ENCODE data around the gene ADARB2. TPM values are rescaled to one million over a fixed set of nuclear protein-coding genes. Genes with fewer than 3 reads are reported as not detected.

Gene ADARB2
- total RNA-seq, 4 donors from 2014 or later: 0.32 to 1.6 (median 0.80) TPM

DNA sequence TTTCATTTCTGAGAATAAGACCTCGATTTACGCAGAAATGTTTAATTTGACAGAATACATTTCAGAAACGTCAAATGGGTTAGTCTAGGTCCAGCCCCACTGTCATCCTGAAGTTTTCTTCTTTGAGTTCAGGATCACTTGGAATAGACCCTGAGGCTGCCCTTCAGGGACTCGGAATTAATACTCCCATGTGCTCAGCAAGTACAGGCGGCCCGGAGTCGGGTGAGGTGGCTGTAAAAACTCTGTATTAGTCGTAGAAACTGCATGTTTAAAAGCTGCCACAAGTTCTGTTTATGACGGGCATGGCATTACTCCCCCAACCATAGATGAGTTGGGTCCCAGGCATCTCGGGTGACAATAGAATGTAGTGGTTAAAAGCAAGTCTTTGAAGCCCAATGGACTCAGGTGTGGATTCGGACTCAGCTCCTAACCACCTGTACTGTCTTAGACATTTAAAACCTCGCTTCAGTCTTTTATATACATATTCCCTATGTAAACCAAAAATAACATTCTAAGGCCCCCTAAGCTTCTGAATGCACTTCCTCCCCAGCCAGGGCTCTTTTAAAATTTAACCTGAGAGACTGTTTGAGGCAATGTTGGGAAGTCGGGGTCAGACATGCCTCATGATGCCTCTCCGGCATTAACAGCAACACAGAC, 216.3 kb downstream of the ADARB2 start:
- 79% methylated on average over 14 of the region's 14 CpGs for WGBS
- H3K4me3 ChIP-seq: no peak overlapping the region

DNA sequence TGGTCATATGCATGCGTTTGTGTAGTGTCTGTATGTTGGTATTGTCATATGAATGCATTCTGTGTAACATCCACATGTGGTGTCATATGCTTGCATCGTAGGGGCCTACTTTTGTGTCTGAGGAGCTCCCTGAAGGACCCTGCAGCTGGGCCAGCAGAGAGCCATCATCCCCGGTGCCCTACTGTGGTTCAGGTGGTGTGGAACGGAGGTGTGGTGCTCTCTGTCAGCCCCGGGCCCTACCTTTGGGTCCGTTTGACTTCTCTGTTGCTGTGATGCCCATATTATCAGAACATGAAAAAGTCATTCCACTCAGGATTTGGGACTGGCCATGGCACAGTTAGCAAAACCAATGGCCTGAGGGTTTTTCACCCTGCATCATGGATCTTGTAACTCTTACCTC, 217.9 kb downstream of the ADARB2 start:
- DNase-seq (ENCODE audit: low spot score in 2 of 2): no peak
- no peaks in the 10 kb centered on the region for H3K27me3 ChIP-seq
- no peak overlapping the region for H3K4me3 ChIP-seq
- no peaks in the 10 kb centered on the region for H3K9me3 ChIP-seq
- H3K4me1 ChIP-seq: no peaks in the 10 kb centered on the region
- TF ChIP-seq EP300 (IDR thresholded peaks at IDR 0.05) (no peak), POLR2AphosphoS5 (IDR thresholded peaks at IDR 0.05) (no peak), POLR2A (IDR thresholded peaks at IDR 0.05) (no peak)
- TF ChIP-seq, protein P1, sequence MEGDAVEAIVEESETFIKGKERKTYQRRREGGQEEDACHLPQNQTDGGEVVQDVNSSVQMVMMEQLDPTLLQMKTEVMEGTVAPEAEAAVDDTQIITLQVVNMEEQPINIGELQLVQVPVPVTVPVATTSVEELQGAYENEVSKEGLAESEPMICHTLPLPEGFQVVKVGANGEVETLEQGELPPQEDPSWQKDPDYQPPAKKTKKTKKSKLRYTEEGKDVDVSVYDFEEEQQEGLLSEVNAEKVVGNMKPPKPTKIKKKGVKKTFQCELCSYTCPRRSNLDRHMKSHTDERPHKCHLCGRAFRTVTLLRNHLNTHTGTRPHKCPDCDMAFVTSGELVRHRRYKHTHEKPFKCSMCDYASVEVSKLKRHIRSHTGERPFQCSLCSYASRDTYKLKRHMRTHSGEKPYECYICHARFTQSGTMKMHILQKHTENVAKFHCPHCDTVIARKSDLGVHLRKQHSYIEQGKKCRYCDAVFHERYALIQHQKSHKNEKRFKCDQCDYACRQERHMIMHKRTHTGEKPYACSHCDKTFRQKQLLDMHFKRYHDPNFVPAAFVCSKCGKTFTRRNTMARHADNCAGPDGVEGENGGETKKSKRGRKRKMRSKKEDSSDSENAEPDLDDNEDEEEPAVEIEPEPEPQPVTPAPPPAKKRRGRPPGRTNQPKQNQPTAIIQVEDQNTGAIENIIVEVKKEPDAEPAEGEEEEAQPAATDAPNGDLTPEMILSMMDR (IDR thresholded peaks at IDR 0.05): no peak
- H3K27ac ChIP-seq: no peak overlapping the region
- WGBS: 96% methylated on average over 6 of the region's 6 CpGs
- H3K36me3 ChIP-seq: no peaks in the 10 kb centered on the region

More for the DNA sequence above, 216.3 kb downstream of the ADARB2 start:
- Histone ChIP-seq H3K27ac (no peak overlapping the region), H3K9me3 (no peaks in the 10 kb centered on the region), H3K36me3 (no peaks in the 10 kb centered on the region), H3K27me3 (peaks cover 4% of the 10 kb centered on the region), H3K4me1 (no peaks in the 10 kb centered on the region)
- TF ChIP-seq, protein P1 (IDR thresholded peaks at IDR 0.05): no peak
- no peak for TF ChIP-seq POLR2A (IDR thresholded peaks at IDR 0.05)
- TF ChIP-seq POLR2AphosphoS5 (IDR thresholded peaks at IDR 0.05): no peak
- TF ChIP-seq EP300 (IDR thresholded peaks at IDR 0.05): no peak
- no peak for DNase-seq (ENCODE audit: low spot score in 2 of 2)

DNA sequence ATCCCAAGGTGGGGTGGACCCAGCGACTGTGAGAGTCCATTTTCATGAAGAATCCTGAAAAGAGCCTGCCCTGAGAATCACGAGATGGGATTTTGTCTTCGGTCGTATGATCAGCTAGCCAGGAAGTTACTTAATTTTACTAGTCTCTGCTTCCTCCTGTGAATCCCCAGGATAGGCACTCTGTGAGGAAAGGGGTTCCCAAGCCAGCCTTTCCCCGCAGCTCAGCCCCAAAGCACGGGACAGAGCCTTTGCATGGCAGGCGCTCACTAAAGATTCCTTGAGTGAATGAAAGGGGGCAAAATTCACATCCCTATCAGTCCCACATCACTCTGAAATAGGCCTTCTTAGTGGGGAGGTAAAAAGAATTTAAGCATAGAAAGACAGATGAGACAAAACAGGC, 219.6 kb downstream of the ADARB2 start:
- H3K27me3 ChIP-seq: no peaks in the 10 kb centered on the region
- DNase-seq (ENCODE audit: low spot score in 2 of 2): no peak
- TF ChIP-seq POLR2AphosphoS5 (IDR thresholded peaks at IDR 0.05) (no peak), EP300 (IDR thresholded peaks at IDR 0.05) (no peak), POLR2A (IDR thresholded peaks at IDR 0.05) (no peak)
- TF ChIP-seq, protein P1 (IDR thresholded peaks at IDR 0.05): no peak
- no peak overlapping the region for H3K4me3 ChIP-seq
- WGBS: 92% methylated on average over 7 of the region's 7 CpGs
- no peaks in the 10 kb centered on the region for H3K4me1 ChIP-seq
- no peak overlapping the region for H3K27ac ChIP-seq
- no peaks in the 10 kb centered on the region for H3K9me3 ChIP-seq
- no peaks in the 10 kb centered on the region for H3K36me3 ChIP-seq

DNA sequence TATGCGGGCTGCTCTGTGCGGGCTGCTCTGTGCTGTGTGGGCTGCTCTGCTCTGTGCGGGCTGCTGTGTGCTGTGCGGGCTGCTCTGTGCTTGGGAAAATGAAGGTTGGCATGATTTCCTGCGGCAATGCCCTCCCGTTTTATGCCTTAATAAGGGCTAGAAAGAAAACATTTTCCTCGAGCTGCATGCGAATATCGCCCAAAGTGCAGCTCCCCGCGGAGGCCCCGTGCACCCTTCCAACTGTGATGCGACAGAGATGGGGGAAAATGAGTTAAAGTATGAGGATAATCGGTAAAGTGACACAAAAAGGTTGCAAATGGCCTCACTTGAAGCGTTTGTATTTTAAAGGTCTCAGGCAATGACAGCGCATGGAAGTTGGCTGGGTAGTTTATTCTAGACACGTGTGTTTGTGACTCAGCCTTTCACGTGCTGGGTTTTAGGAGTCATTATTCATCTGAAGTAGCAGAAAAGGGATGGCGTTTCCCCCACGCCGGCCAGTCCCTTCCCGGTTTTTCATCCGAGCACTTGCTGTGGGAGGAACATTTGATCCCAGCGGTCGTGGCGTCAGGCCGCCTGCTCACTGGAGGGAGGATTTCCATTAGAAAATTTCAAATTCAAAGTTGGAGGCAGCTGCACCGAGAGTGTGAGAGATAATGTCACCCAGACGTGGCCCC, 220.7 kb downstream of the ADARB2 start:
- WGBS: 76% methylated on average over 29 of the region's 29 CpGs
- no peak overlapping the region for H3K4me3 ChIP-seq
- no peaks in the 10 kb centered on the region for H3K36me3 ChIP-seq
- no peaks in the 10 kb centered on the region for H3K4me1 ChIP-seq
- DNase-seq (ENCODE audit: low spot score in 2 of 2): no peak
- TF ChIP-seq EP300 (IDR thresholded peaks at IDR 0.05): no peak
- no peak for TF ChIP-seq POLR2AphosphoS5 (IDR thresholded peaks at IDR 0.05)
- no peak for TF ChIP-seq POLR2A (IDR thresholded peaks at IDR 0.05)
- TF ChIP-seq, protein P1 (IDR thresholded peaks at IDR 0.05): no peak
- no peaks in the 10 kb centered on the region for H3K9me3 ChIP-seq
- H3K27ac ChIP-seq: no peak overlapping the region
- no peaks in the 10 kb centered on the region for H3K27me3 ChIP-seq

DNA sequence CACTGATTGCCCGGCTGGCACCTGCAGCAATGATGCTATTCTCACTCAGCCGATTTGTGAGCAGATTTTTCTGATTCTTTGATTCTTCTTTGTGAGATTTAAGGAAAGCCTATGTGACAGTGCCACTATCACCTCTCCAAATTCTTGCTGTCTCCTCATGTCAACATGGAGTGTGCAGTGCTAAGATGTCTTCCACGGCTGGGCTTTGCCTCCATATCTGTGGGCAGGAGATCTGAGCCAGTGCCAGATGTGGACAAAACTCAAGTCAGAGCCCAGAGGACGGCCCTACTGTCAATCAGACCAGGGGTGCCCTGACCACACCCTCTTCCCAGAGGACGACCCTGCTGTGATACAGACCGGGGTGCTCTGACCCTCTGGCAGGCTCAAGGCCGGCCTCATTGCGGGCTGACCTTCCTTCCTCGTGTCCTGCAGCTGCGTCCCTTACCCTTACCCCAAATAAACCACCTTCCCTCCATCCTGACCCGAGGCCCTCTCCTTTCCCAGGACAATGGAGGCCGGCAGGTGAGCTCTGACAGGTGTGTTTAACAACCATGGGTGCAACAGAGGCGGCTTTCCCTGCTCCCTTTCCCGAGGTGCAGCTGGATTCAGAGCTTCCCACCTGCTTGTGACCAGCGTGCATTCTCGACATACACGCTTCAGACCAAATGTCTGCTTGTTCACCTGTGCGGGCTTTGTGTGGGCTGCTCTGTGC, 221.4 kb downstream of the ADARB2 start:
- H3K36me3 ChIP-seq: no peaks in the 10 kb centered on the region
- 82% methylated on average over 18 of the region's 18 CpGs for WGBS
- no peaks in the 10 kb centered on the region for H3K27me3 ChIP-seq
- H3K9me3 ChIP-seq: no peaks in the 10 kb centered on the region
- no peaks in the 10 kb centered on the region for H3K4me1 ChIP-seq
- no peak overlapping the region for H3K27ac ChIP-seq
- TF ChIP-seq, protein P1 (IDR thresholded peaks at IDR 0.05): no peak
- TF ChIP-seq POLR2AphosphoS5 (IDR thresholded peaks at IDR 0.05): no peak
- no peak for TF ChIP-seq EP300 (IDR thresholded peaks at IDR 0.05)
- no peak for TF ChIP-seq POLR2A (IDR thresholded peaks at IDR 0.05)
- no peak overlapping the region for H3K4me3 ChIP-seq
- no peak for DNase-seq (ENCODE audit: low spot score in 2 of 2)

Data from suprapubic skin (tissue), 4 donors.